ENCODE results near the gene FXR2. TPM values are rescaled to one million over a fixed set of nuclear protein-coding genes. Genes with fewer than 3 reads are reported as not detected.

Gene FXR2
- total RNA-seq, 1 experiment from 2014 or later = 35.1 TPM

DNA sequence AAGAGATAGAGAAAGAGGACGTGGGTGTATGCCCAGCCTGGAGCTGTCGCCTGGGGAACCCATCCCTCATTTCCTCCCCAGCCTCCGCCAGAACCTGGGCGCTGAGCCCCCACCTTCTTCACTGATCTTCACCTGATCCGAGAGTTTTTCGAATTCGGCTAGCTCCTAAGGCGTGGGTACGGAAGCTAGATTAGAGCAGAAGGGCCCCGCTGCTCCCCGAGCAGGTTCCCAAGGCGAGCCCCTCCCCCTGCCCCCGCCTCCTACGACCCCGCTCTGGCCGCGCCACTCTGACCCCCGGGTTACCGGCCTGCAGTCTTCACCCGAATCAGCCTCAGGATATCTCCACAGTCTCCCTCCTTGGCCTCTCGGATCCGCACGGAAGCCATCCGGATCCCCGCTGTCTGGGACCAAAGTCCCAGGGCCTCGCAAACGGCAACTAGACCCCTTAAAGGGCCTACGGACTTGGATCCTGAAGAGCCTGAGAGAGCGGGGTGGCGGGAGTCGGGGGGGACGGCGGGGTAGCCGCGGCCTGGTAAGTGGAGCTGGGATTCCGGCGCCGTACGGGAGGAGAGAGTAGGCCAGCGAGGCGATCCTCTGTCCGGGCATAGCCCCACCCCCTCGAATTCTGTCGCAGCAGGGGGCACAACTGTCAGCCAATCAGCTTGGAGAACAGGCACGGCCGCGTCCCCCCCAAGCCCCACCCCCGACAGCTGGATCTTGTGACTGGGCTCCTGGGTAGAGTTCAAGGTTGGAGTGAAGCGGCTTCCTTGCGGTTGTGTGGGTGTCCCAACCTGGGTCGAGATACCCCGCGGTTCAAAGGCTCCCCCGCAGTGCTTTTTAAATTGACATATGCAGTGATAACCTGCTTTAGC, 12.8 kb upstream of the FXR2 start, which contains the start of gene SAT2:
TSS of gene SAT2 (minus strand) at position 572 of the 872 bp plus-strand sequence. CDS start at position 386, 186 bp downstream.
- Mint-ChIP-seq H3K27ac (peak within 1 kb of the TSS; percentile 85), H3K4me3 (peak within 1 kb of the TSS; percentile 85), H3K27me3 (ENCODE audit: low read depth) (no peaks in the 10 kb centered on the region), H3K4me1 (peaks cover 9% of the 10 kb centered on the region), H3K36me3 (peaks cover 4% of the 10 kb centered on the region), H3K9me3 (no peaks in the 10 kb centered on the region)
- TF ChIP-seq CBFB (CRISPR knock-in tag; IDR thresholded peaks at IDR 0.05; ENCODE audit: low read depth) = no peak
- TF ChIP-seq NR2C2 (CRISPR knock-in tag; IDR thresholded peaks at IDR 0.05) = no peak
- TF ChIP-seq MXD4 (CRISPR knock-in tag; IDR thresholded peaks at IDR 0.05; ENCODE audit: borderline replicate concordance) = no peak
- TF ChIP-seq, protein P1, sequence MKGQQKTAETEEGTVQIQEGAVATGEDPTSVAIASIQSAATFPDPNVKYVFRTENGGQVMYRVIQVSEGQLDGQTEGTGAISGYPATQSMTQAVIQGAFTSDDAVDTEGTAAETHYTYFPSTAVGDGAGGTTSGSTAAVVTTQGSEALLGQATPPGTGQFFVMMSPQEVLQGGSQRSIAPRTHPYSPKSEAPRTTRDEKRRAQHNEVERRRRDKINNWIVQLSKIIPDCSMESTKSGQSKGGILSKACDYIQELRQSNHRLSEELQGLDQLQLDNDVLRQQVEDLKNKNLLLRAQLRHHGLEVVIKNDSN (CRISPR knock-in tag; IDR thresholded peaks at IDR 0.05) = peak; percentile 34; the same call in 1 of the 2 replicates
- TF ChIP-seq, protein P2, sequence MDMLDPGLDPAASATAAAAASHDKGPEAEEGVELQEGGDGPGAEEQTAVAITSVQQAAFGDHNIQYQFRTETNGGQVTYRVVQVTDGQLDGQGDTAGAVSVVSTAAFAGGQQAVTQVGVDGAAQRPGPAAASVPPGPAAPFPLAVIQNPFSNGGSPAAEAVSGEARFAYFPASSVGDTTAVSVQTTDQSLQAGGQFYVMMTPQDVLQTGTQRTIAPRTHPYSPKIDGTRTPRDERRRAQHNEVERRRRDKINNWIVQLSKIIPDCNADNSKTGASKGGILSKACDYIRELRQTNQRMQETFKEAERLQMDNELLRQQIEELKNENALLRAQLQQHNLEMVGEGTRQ (CRISPR knock-in tag; IDR thresholded peaks at IDR 0.05) = peak; percentile 40
- TF ChIP-seq CREM (CRISPR knock-in tag; IDR thresholded peaks at IDR 0.05) = 0 out of 2 replicates have a peak, but pooled peaks have one; percentile 47
- peak; percentile 87 for TF ChIP-seq ZNF416 (CRISPR knock-in tag; IDR thresholded peaks at IDR 0.05)
- no peak for TF ChIP-seq RORB (CRISPR knock-in tag; IDR thresholded peaks at IDR 0.05)
- TF ChIP-seq SP1 (CRISPR knock-in tag; conservative IDR thresholded peaks at IDR 0.05) = peak; percentile 58; the same call in 1 of the 2 replicates
- no peak for TF ChIP-seq RELA (CRISPR knock-in tag; IDR thresholded peaks at IDR 0.05; ENCODE audit: borderline replicate concordance)
- TF ChIP-seq ATF1 (CRISPR knock-in tag; IDR thresholded peaks at IDR 0.05) = no peak
- TF ChIP-seq TEAD1 (CRISPR knock-in tag; IDR thresholded peaks at IDR 0.05) = peak; percentile 56; the same call in 1 of the 2 replicates
- peak; percentile 76; the same call in 1 of the 2 replicates for TF ChIP-seq ETV6 (CRISPR knock-in tag; IDR thresholded peaks at IDR 0.05)
- peak; percentile 47 for TF ChIP-seq NFYB (CRISPR knock-in tag; conservative IDR thresholded peaks at IDR 0.05; ENCODE audit: low read depth)
- no peak for TF ChIP-seq MYBL2 (CRISPR knock-in tag; IDR thresholded peaks at IDR 0.05)
- TF ChIP-seq, protein P3, sequence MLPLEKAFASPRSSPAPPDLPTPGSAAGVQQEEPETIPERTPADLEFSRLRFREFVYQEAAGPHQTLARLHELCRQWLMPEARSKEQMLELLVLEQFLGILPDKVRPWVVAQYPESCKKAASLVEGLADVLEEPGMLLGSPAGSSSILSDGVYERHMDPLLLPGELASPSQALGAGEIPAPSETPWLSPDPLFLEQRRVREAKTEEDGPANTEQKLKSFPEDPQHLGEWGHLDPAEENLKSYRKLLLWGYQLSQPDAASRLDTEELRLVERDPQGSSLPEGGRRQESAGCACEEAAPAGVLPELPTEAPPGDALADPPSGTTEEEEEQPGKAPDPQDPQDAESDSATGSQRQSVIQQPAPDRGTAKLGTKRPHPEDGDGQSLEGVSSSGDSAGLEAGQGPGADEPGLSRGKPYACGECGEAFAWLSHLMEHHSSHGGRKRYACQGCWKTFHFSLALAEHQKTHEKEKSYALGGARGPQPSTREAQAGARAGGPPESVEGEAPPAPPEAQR (CRISPR knock-in tag; IDR thresholded peaks at IDR 0.05) = no peak
- TF ChIP-seq KAT7 (CRISPR knock-in tag; IDR thresholded peaks at IDR 0.05; ENCODE audit: borderline replicate concordance) = no peak
- TF ChIP-seq JUN (CRISPR knock-in tag; IDR thresholded peaks at IDR 0.05) = no peak
- 0 out of 2 replicates have a peak, but pooled peaks have one; percentile 33 for TF ChIP-seq TP53 (CRISPR knock-in tag; IDR thresholded peaks at IDR 0.05)
- no peak for TF ChIP-seq GABPB1 (CRISPR knock-in tag; IDR thresholded peaks at IDR 0.05)
- peak; percentile 61; the same call in 1 of the 2 replicates for TF ChIP-seq ZNF423 (CRISPR knock-in tag; IDR thresholded peaks at IDR 0.05)
- TF ChIP-seq, protein P4, sequence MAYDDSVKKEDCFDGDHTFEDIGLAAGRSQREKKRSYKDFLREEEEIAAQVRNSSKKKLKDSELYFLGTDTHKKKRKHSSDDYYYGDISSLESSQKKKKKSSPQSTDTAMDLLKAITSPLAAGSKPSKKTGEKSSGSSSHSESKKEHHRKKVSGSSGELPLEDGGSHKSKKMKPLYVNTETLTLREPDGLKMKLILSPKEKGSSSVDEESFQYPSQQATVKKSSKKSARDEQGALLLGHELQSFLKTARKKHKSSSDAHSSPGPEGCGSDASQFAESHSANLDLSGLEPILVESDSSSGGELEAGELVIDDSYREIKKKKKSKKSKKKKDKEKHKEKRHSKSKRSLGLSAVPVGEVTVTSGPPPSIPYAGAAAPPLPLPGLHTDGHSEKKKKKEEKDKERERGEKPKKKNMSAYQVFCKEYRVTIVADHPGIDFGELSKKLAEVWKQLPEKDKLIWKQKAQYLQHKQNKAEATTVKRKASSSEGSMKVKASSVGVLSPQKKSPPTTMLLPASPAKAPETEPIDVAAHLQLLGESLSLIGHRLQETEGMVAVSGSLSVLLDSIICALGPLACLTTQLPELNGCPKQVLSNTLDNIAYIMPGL (CRISPR knock-in tag; IDR thresholded peaks at IDR 0.05) = 0 out of 2 replicates have a peak, but pooled peaks have one; percentile 4
- TF ChIP-seq FOXJ3 (CRISPR knock-in tag; IDR thresholded peaks at IDR 0.05; ENCODE audit: borderline replicate concordance) = no peak
- TF ChIP-seq ZNF425 (CRISPR knock-in tag; conservative IDR thresholded peaks at IDR 0.05) = no peak
- peak; percentile 87 for ATAC-seq
- peak; percentile 99 for DNase-seq (ENCODE audit: low spot score)
- POLR2A ChIA-PET = interaction anchor here (0.6 to 3.1 kb wide), 14 partner anchors 12 to 149 kb away, joined by 3 to 40 read pairs (median 6); partner anchors contain the start of genes ATP1B2, DNAH2, MPDU1 and SOX15
- CTCF ChIA-PET = interaction anchor here (0.6 to 3.0 kb wide), 24 partner anchors 9 to 447 kb away, joined by 3 to 41 read pairs (median 4); partner anchors contain the start of genes ATP1B2, EFNB3, FXR2 and SOX15
